ENCODE data around the gene SCFD1. TPM values are rescaled to one million over a fixed set of nuclear protein-coding genes. Genes with fewer than 3 reads are reported as not detected.
"Not testable (repeated sequence)": the region's sequence is repeated elsewhere in the genome, so short reads cannot be mapped to it uniquely, and the experiment has no call there.

SCFD1 gene
- total RNA-seq, 1 donor from 2014 or later = 68.8 TPM

DNA sequence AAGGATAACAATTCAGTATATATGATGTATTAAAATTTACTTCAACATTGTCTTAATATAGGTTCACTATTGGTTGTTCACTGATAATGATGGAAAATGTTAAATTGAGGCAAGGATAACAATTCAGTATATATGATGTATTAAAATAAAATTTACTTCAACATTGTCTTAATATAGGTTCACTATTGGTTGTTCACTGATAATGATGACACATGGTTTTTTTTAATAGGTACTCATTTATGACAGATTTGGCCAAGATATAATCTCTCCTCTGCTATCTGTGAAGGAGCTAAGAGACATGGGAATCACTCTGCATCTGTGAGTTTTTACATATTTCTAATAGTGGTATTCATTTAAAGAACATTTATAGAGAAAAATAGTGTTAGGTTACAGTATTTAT lies 8.1 kb downstream of the SCFD1 start:
- Mint-ChIP-seq H3K27ac (no peak overlapping the region), H3K27me3 (no peaks in the 10 kb centered on the region), H3K4me3 (no peak overlapping the region), H3K36me3 (peaks cover 23% of the 10 kb centered on the region), H3K4me1 (ENCODE audit: unreplicated experiment) (peaks cover 4% of the 10 kb centered on the region), H3K9me3 (no peaks in the 10 kb centered on the region)
- no peak for DNase-seq (ENCODE audit: extremely low spot score, unreplicated experiment)
- TF ChIP-seq, protein P1, sequence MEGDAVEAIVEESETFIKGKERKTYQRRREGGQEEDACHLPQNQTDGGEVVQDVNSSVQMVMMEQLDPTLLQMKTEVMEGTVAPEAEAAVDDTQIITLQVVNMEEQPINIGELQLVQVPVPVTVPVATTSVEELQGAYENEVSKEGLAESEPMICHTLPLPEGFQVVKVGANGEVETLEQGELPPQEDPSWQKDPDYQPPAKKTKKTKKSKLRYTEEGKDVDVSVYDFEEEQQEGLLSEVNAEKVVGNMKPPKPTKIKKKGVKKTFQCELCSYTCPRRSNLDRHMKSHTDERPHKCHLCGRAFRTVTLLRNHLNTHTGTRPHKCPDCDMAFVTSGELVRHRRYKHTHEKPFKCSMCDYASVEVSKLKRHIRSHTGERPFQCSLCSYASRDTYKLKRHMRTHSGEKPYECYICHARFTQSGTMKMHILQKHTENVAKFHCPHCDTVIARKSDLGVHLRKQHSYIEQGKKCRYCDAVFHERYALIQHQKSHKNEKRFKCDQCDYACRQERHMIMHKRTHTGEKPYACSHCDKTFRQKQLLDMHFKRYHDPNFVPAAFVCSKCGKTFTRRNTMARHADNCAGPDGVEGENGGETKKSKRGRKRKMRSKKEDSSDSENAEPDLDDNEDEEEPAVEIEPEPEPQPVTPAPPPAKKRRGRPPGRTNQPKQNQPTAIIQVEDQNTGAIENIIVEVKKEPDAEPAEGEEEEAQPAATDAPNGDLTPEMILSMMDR (conservative IDR thresholded peaks at IDR 0.05) = no peak

DNA sequence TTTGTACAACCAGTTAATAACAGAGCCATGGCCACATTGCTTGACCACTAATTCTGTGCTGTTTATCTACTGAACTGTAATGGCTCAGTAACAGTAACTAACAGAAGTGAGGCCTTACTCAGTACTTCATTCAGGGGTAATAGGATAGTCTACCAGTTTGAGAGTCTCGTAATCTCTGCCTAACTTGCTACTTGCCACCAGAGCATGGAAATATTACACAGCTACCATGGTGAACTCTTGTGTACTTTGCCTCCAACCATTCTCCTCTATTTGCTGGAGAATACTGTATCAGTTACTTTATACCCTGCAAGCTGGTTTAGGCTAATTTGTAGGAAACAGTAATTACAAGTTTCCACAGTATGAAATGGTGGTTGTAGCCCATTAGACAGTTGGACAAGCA lies 10.6 kb downstream of the SCFD1 start:
- Mint-ChIP-seq H3K27ac (no peak overlapping the region), H3K27me3 (no peaks in the 10 kb centered on the region), H3K36me3 (peaks cover 43% of the 10 kb centered on the region), H3K9me3 (no peaks in the 10 kb centered on the region), H3K4me3 (no peak overlapping the region), H3K4me1 (ENCODE audit: unreplicated experiment) (peaks cover 3% of the 10 kb centered on the region)
- TF ChIP-seq, protein P1 (conservative IDR thresholded peaks at IDR 0.05) = no peak
- DNase-seq (ENCODE audit: extremely low spot score, unreplicated experiment) = no peak

DNA sequence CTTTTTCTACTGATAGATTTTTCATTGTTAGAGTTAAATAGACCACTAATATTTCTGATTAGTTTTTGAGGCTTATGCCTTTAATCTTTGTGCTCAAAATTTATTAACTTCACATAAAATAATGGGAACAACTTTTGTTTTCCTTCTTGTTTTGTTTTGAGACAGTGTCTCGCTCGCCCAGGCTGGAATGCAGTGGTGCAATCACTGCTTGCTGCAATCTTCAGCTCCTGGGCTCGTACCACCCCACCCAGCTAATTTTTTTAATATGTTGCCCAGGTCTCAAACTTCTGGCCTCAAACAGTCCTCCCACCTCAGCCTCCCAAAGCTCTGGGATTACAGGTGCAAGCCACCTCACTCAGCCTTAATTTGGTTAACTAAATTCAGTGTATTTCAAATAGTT lies 16.8 kb downstream of the SCFD1 start:
- no peak overlapping the region for H3K4me3 Mint-ChIP-seq
- no peak for DNase-seq (ENCODE audit: extremely low spot score, unreplicated experiment)
- H3K4me1 Mint-ChIP-seq (ENCODE audit: unreplicated experiment) = no peaks in the 10 kb centered on the region
- TF ChIP-seq, protein P1 (conservative IDR thresholded peaks at IDR 0.05) = no peak
- no peak overlapping the region for H3K27ac Mint-ChIP-seq
- H3K36me3 Mint-ChIP-seq = peaks cover 38% of the 10 kb centered on the region
- H3K9me3 Mint-ChIP-seq = no peaks in the 10 kb centered on the region
- H3K27me3 Mint-ChIP-seq = no peaks in the 10 kb centered on the region

DNA sequence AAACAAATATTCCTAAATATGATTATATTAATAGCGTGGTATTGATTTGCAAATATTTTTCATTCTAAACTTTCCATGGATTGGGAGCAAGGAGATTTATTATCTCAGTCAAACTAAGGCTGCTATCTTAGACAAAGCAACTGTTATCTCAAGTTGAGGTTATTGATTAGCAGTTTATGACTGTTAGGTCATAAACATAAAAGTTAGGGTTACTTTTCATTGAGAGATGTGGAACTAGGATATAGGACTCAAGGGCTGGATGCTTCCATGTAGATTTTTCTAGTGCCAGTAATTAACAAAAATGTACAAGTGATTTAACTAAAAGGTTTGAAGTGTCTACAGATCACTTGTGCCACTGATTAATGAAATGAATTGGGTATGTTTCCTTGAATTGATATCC lies 19.1 kb downstream of the SCFD1 start:
- H3K27ac Mint-ChIP-seq = no peak overlapping the region
- TF ChIP-seq, protein P1 (conservative IDR thresholded peaks at IDR 0.05) = no peak
- no peak overlapping the region for H3K4me3 Mint-ChIP-seq
- H3K27me3 Mint-ChIP-seq = no peaks in the 10 kb centered on the region
- peaks cover 7% of the 10 kb centered on the region for H3K9me3 Mint-ChIP-seq
- no peak for DNase-seq (ENCODE audit: extremely low spot score, unreplicated experiment)
- H3K4me1 Mint-ChIP-seq (ENCODE audit: unreplicated experiment) = no peaks in the 10 kb centered on the region
- H3K36me3 Mint-ChIP-seq = peaks cover 45% of the 10 kb centered on the region

DNA sequence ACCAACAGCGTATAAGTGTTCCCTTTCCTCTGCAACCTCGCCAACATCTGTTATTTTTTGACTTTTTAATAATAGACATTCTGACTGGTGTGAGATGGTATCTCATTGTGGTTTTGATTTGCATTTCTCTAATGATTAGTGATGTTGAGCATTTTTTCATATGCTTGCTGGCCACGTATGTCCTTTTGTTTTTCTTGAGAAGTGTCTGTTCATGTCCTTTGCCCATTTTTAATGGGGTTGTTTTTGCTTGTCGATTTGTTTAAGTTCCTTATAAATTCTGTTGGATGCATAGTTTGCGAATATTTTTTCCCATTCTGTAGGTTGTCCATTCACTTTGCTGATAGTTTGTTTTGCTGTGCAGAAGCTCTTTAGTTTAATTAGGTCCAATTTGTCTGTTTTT lies 22.3 kb downstream of the SCFD1 start:
- H3K4me3 Mint-ChIP-seq; H3K9me3 Mint-ChIP-seq; H3K4me1 Mint-ChIP-seq (ENCODE audit: unreplicated experiment); H3K27ac Mint-ChIP-seq; DNase-seq (ENCODE audit: extremely low spot score, unreplicated experiment); H3K27me3 Mint-ChIP-seq: not testable (repeated sequence)
- peaks cover 45% of the 10 kb centered on the region for H3K36me3 Mint-ChIP-seq

DNA sequence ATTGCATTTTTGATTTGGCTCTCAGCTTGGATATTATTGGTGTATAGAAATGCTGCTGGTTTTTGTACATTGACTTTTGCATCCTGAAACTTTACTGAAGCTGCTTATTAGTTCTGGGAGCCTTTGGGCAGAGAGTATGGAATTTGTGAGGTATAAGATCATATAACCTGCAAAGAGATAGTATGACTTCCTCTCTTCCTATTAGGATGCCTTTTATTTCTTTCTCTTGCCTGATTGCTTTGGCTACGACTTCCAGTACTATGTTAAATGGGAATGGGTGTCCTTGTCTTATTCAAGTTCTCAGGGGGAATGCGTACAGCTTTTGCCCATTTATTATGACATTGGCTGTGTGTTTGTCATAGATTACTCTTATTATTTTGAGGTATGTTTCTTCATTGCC lies 23.5 kb downstream of the SCFD1 start:
- Mint-ChIP-seq H3K9me3 (peaks cover 7% of the 10 kb centered on the region), H3K27ac (no peak overlapping the region), H3K27me3 (no peaks in the 10 kb centered on the region), H3K36me3 (peaks cover 48% of the 10 kb centered on the region), H3K4me1 (ENCODE audit: unreplicated experiment) (no peaks in the 10 kb centered on the region), H3K4me3 (no peak overlapping the region)
- TF ChIP-seq, protein P1 (conservative IDR thresholded peaks at IDR 0.05) = no peak
- DNase-seq (ENCODE audit: extremely low spot score, unreplicated experiment) = no peak

All from type B pancreatic cell (in vitro differentiated cells).